ENCODE data around the gene GSTT2.
"Not testable (repeated sequence)": the region's sequence is repeated elsewhere in the genome, so short reads cannot be mapped to it uniquely, and the experiment has no call there.

The GSTT2 gene

GRCh38 chr22:23969071-23969470 is 10.9 kb upstream of the GSTT2 start:
- no peak for TF ChIP-seq REST (IDR thresholded peaks at IDR 0.05; ENCODE audit: insufficient read depth in 1 of 2, low read depth in 2 of 2, low read length in 2 of 2)
- no peak for TF ChIP-seq SIN3A (IDR thresholded peaks at IDR 0.05; ENCODE audit: borderline replicate concordance, insufficient read depth, low read length)
- TF ChIP-seq TAF1 (IDR thresholded peaks at IDR 0.05; ENCODE audit: borderline replicate concordance, insufficient read depth, low read length) = no peak
- no peak for TF ChIP-seq POLR2AphosphoS5 (IDR thresholded peaks at IDR 0.05; ENCODE audit: low read depth, low read length)

DNA sequence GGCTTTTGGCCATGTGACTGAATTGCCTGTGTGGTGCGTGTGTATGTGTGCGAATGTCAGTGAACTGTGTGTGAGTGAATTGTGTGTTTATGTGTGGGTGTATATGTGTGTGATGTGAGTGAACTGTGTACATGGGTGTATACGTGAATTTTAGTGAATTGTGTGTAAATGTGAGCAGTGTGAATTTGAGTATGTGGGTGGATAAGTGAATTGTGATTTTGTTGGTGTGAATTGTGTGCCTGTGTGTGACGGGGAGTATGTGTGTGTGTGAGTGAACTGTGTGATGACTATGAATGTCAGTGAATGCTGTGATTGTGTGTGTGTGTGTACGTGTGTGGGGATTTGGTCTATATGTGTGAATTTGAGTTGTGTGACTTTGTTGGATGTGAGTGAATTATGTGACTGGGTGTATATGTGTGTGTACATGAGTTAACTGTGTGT is 9.7 kb upstream of the GSTT2 start:
- TF ChIP-seq TAF1 (IDR thresholded peaks at IDR 0.05; ENCODE audit: borderline replicate concordance, insufficient read depth, low read length) (no peak), POLR2AphosphoS5 (IDR thresholded peaks at IDR 0.05; ENCODE audit: low read depth, low read length) (no peak), REST (IDR thresholded peaks at IDR 0.05; ENCODE audit: insufficient read depth in 1 of 2, low read depth in 2 of 2, low read length in 2 of 2) (no peak), FOXP2 (optimal IDR thresholded peaks at IDR 0.05; ENCODE audit: borderline replicate concordance, extremely low read depth, extremely low read length, insufficient read depth) (no peak)

DNA sequence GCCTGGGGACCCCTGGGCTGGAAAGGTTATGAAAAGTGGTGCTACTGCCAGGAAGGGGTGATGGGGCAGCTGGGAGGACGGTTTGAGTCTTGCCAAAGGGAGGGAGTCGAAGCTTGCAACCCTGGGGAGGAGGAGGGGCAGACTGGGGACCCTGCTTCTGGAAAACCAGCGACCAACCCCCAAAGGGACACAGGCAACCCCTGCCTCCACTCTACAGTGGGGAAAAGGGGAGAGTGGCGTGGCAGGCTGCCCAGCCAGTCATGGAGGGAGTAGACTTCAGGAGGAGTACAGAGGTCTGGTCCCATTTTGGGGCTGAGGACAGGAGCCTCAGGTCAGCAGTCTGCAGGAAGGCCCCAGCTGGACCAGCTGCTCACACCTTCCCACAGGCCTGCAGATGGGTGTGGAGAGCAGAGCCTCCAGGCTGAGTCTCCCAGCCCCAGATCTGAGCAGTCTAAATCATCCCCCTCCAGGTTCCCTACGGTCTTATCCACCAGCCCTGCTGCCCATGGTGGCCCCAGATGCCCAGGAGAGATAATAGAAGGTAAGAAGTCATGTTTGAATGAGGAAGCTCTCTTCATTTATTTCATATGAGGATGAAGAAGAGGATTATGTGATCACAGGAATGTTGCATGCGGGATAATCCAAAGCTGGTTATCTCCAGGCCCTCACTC is 9.0 kb upstream of the GSTT2 start:
- TF ChIP-seq TAF1 (IDR thresholded peaks at IDR 0.05; ENCODE audit: borderline replicate concordance, insufficient read depth, low read length) (no peak), REST (IDR thresholded peaks at IDR 0.05; ENCODE audit: insufficient read depth in 1 of 2, low read depth in 2 of 2, low read length in 2 of 2) (no peak), POLR2AphosphoS5 (IDR thresholded peaks at IDR 0.05; ENCODE audit: low read depth, low read length) (no peak; the same call in 1 of the 2 replicates), FOXP2 (optimal IDR thresholded peaks at IDR 0.05; ENCODE audit: borderline replicate concordance, extremely low read depth, extremely low read length, insufficient read depth) (no peak), SIN3A (IDR thresholded peaks at IDR 0.05; ENCODE audit: borderline replicate concordance, insufficient read depth, low read length) (no peak)

- not testable (repeated sequence) for TF ChIP-seq FOXP2 (optimal IDR thresholded peaks at IDR 0.05; ENCODE audit: borderline replicate concordance, extremely low read depth, extremely low read length, insufficient read depth); POLR2AphosphoS5 (IDR thresholded peaks at IDR 0.05; ENCODE audit: low read depth, low read length); REST (IDR thresholded peaks at IDR 0.05; ENCODE audit: insufficient read depth in 1 of 2, low read depth in 2 of 2, low read length in 2 of 2)
Observed at GRCh38 chr22:23974345-23974744, 5.6 kb upstream of the GSTT2 start, which contains the start of gene DDT. TSS of gene DDT (minus strand) at chr22:23974441. CDS start at chr22:23974414, 27 bp downstream.

DNA sequence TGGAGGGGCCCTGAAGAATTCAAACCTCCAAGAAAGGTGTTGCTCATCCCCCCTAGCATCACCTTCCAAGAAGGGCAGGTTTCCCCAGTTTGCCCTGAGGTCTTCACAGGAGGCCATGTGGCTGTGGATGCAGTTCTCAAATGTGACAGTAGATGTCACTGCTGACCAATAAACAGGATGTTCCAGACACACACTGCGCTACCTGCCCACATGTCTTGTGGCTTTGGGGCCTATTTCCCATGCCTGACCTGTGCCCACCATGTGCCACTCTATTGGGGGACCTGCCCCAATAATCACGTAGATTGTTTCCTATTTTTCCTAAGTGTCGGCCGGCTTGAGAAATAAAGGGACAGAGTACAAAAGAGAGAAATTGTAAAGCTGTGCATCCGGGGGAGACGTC is 4.5 kb downstream of the GSTT2 start:
- TF ChIP-seq POLR2AphosphoS5 (IDR thresholded peaks at IDR 0.05; ENCODE audit: low read depth, low read length) (no peak), FOXP2 (optimal IDR thresholded peaks at IDR 0.05; ENCODE audit: borderline replicate concordance, extremely low read depth, extremely low read length, insufficient read depth) (no peak), TAF1 (IDR thresholded peaks at IDR 0.05; ENCODE audit: borderline replicate concordance, insufficient read depth, low read length) (no peak), REST (IDR thresholded peaks at IDR 0.05; ENCODE audit: insufficient read depth in 1 of 2, low read depth in 2 of 2, low read length in 2 of 2) (no peak), SIN3A (IDR thresholded peaks at IDR 0.05; ENCODE audit: borderline replicate concordance, insufficient read depth, low read length) (no peak)
